SH-SY5Y (cell line): ENCODE measurements around the gene MBNL1.

Experiments
- GATA2 ChIP-seq: IDR thresholded peaks from 2 replicates; pipeline ENCODE4 v1.6.1; 2011; ENCODE audit warnings: mild to moderate bottlenecking, low read depth, low read length
- GATA3 ChIP-seq: IDR thresholded peaks from 2 replicates; pipeline ENCODE4 v1.6.1; 2011; ENCODE audit warnings: low read depth, mild to moderate bottlenecking, low read length, moderate library complexity

DNA sequence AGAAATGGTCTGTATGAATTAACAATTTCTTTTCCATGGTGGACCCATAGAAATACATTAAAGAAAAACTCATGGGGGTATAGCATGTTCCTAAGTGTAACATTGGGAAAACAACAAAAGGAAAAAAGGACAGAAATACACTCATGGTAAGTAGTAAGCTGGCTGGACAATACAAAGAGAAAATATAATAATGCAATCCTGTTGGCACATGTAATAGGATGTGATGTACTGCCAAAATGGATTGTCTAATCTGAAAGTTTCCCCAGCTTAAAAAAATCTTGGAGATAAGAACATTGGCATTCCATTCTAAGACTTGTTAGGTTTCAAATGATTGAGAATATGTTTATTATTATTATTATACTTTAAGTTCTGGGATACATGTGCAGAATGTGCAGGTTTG is 128.1 kb downstream of the MBNL1 start:
- TF ChIP-seq GATA2 (no peak), GATA3 (no peak)
